ENCODE data around the gene GLG1. TPM values are rescaled to one million over a fixed set of nuclear protein-coding genes. Genes with fewer than 3 reads are reported as not detected.

Gene GLG1
- total RNA-seq, 1 experiment from 2014 or later = 61.4 TPM

GRCh38 chr16:74503412-74503811 is 103.5 kb downstream of the GLG1 start:
- DNase-seq = no peak
- Histone ChIP-seq H3K27me3 (ENCODE audit: control insufficient read depth, insufficient read depth, low read length) (no peaks in the 10 kb centered on the region), H3K36me3 (replicated peaks; ENCODE audit: control insufficient read depth, insufficient read depth, low read length) (peaks cover 2% of the 10 kb centered on the region; the same call in 1 of the 2 replicates), H3K4me3 (ENCODE audit: insufficient read depth, low read depth, low read length) (no peak overlapping the region)

DNA sequence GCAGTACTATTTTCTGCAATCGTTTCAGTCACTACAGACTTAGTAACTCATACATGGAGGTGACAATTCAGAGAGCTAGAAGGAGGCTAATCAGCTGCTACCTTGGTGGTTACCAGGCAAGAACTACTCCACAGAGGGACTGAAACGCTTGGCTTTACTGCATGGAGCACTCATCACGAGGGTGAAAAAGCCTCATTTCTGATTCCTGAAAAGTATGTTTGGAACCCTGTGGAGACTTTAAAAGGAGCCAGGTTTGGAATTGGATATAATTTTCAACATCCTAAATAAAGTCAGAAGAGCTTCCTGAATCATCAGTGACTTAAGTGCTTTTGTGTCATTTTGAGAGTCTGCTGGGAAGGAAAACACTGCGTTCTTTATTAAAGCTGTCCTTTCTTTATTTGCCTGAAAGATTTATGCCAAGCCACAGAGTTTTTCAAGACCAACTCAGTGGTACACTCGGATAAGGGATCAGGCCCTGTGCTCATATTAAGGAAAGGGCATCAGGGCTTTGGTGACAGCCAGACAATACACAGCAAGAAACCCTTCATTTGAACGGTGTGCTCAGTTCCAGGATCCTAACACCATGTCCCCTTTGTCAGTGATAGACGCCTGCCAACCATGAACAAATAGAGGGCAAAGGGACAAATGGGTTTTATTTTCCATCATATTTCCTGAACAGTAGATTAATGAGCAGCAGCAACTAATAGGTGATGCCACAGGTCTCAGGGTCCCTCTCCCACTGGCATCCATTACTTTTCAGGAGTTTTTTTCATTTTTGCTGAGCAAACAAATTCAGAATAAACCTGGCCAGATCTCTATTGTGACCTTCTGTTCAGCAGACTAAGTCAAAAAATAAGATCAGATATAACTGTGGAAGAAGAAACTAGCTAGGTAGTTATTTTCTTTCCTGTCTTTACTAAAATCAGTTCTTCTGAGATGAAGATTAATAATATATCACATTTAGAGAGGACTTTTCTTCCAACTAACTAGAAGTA is 105.1 kb downstream of the GLG1 start:
- H3K27me3 ChIP-seq (ENCODE audit: control insufficient read depth, insufficient read depth, low read length) = no peaks in the 10 kb centered on the region
- H3K36me3 ChIP-seq (replicated peaks; ENCODE audit: control insufficient read depth, insufficient read depth, low read length) = peaks cover 1% of the 10 kb centered on the region; the same call in 1 of the 2 replicates
- H3K4me3 ChIP-seq (ENCODE audit: insufficient read depth, low read depth, low read length) = no peak overlapping the region
- no peak for DNase-seq

DNA sequence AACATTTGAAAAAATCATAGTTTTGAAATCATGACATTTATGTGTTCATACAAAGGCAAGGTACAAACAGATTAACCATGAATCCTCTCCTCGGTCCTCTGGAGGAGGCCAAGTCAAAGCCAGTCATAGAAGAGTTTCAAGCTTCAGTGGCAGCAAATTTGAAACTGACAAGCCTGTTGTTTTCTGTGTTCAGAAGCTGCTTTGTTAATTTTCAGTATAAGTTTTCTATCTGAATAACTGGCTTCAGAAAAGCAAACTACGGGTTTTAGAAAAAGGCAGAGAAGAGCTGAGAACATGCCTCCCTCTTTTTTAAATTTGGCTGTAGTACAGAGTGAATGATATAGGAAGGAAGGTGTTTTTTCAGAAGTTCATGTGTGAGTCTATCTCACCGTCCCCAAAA is 106.0 kb downstream of the GLG1 start:
- DNase-seq = no peak
- no peak overlapping the region for H3K4me3 ChIP-seq (ENCODE audit: insufficient read depth, low read depth, low read length)
- H3K36me3 ChIP-seq (replicated peaks; ENCODE audit: control insufficient read depth, insufficient read depth, low read length) = no peaks in the 10 kb centered on the region; the same call in 1 of the 2 replicates

DNA sequence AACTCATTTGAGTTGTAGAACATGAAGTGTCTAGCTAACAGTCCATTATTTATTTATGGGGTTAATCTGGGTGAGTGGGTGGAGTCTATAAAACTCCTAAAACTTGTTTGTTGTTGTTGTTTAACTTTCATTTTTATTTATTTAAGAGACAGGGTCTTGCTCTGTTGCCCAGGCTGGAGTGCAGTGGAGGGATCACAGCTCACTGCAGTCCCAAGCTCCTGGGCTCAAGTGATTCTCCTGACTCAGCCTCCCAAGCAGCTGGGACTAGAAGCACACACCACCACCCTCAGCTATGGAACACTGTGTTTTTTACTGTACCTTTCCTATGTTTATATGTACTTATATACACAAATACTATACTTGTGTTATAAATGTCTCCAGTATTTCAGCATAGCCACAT is 107.8 kb downstream of the GLG1 start:
- no peak overlapping the region for H3K4me3 ChIP-seq (ENCODE audit: insufficient read depth, low read depth, low read length)
- H3K36me3 ChIP-seq (replicated peaks; ENCODE audit: control insufficient read depth, insufficient read depth, low read length) = peaks cover 1% of the 10 kb centered on the region
- no peak for DNase-seq
- no peaks in the 10 kb centered on the region for H3K27me3 ChIP-seq (ENCODE audit: control insufficient read depth, insufficient read depth, low read length)

More for the DNA sequence above, 106.0 kb downstream of the GLG1 start:
- H3K27me3 ChIP-seq (ENCODE audit: control insufficient read depth, insufficient read depth, low read length) = no peaks in the 10 kb centered on the region

DNA sequence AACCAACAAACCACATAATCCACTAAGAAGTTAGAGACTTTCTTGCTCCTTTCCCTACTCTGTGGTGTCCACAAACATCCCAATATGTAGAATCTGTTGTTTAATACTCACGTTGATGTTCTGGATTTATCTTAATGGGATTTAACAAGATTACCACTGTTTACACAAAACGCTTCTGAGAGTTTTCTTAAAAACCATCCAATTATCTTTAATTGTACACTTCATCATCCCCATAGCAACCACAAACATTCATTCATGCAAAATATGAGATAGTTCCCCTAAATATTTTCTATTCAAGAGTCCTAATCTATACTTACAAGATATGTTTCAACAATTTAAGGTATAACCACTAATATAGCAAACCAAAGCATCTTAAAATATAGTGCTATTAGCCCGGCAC is 109.2 kb downstream of the GLG1 start:
- Histone ChIP-seq H3K4me3 (ENCODE audit: insufficient read depth, low read depth, low read length) (no peak overlapping the region), H3K36me3 (replicated peaks; ENCODE audit: control insufficient read depth, insufficient read depth, low read length) (peaks cover 5% of the 10 kb centered on the region), H3K27me3 (ENCODE audit: control insufficient read depth, insufficient read depth, low read length) (no peaks in the 10 kb centered on the region)
- no peak for DNase-seq

GRCh38 chr16:74496054-74496453 is 110.9 kb downstream of the GLG1 start:
- DNase-seq = no peak
- Histone ChIP-seq H3K36me3 (replicated peaks; ENCODE audit: control insufficient read depth, insufficient read depth, low read length) (peaks cover 5% of the 10 kb centered on the region), H3K27me3 (ENCODE audit: control insufficient read depth, insufficient read depth, low read length) (no peaks in the 10 kb centered on the region), H3K4me3 (ENCODE audit: insufficient read depth, low read depth, low read length) (no peak overlapping the region)

GRCh38 chr16:74492976-74493375 is 113.9 kb downstream of the GLG1 start:
- DNase-seq = no peak
- Histone ChIP-seq H3K36me3 (replicated peaks; ENCODE audit: control insufficient read depth, insufficient read depth, low read length) (peaks cover 11% of the 10 kb centered on the region), H3K4me3 (ENCODE audit: insufficient read depth, low read depth, low read length) (no peak overlapping the region), H3K27me3 (ENCODE audit: control insufficient read depth, insufficient read depth, low read length) (no peaks in the 10 kb centered on the region)

DNA sequence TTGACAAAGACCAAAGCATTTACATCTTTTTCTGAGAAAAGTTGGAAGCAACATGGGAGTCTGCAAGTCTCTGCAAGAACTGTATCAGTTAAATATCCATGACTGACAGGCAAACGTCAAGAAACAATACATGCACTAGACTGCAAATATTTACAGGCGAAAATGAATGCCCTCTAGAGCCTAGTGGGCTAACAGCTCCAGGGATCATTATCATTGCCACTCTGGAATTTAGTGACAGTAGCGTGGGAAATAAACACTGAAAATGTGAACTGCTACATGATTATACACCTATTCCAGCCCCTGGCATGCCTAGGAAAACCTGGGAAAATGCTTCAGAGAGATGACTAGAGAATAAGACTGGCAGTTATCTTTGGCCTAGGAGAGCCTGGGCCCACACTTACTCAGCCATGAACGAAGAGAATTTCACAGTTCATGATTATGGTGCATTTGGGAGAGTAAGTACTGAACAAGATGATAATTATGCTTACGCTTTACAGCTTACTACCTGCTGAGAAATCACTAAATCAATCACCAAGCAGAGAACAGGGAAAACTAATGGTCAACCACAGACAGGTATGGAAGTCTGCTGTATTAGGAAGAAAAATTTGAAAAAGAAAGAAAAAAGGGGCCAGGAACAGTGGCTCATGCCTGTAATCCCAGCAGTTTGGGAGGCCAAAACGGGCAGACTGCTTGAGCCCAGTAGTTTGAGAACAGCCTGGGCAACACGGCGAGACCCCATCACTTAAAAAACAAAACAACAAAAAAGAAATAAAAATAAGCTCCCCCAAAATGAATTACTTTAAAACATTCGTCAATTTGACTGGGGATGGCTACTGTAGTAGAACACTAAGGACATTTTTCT is 119.0 kb downstream of the GLG1 start:
- no peaks in the 10 kb centered on the region for H3K27me3 ChIP-seq (ENCODE audit: control insufficient read depth, insufficient read depth, low read length)
- H3K4me3 ChIP-seq (ENCODE audit: insufficient read depth, low read depth, low read length) = no peak overlapping the region
- peaks cover 14% of the 10 kb centered on the region for H3K36me3 ChIP-seq (replicated peaks; ENCODE audit: control insufficient read depth, insufficient read depth, low read length)
- DNase-seq = no peak

DNA sequence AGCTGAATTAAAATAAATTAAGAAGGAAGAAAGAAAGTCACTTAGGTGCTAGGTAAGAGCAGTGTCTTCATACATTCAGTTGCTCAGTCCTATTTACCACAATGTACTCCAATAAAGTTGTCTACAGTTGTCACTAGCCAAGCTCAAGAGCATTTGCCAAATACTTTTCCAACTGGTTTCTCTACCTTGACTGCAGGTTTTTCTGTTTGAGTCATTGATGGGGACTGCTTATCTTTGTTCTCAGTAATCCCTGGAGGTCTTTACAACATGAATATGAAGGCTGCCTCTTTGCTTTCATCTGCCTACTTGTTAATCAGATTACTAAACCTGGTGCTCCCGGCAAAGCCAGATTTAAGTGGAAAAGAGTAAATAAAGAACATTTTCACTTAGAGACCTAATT is 121.0 kb downstream of the GLG1 start:
- no peak overlapping the region for H3K4me3 ChIP-seq (ENCODE audit: insufficient read depth, low read depth, low read length)
- H3K36me3 ChIP-seq (replicated peaks; ENCODE audit: control insufficient read depth, insufficient read depth, low read length) = peaks cover 14% of the 10 kb centered on the region
- no peaks in the 10 kb centered on the region for H3K27me3 ChIP-seq (ENCODE audit: control insufficient read depth, insufficient read depth, low read length)
- no peak for DNase-seq

DNA sequence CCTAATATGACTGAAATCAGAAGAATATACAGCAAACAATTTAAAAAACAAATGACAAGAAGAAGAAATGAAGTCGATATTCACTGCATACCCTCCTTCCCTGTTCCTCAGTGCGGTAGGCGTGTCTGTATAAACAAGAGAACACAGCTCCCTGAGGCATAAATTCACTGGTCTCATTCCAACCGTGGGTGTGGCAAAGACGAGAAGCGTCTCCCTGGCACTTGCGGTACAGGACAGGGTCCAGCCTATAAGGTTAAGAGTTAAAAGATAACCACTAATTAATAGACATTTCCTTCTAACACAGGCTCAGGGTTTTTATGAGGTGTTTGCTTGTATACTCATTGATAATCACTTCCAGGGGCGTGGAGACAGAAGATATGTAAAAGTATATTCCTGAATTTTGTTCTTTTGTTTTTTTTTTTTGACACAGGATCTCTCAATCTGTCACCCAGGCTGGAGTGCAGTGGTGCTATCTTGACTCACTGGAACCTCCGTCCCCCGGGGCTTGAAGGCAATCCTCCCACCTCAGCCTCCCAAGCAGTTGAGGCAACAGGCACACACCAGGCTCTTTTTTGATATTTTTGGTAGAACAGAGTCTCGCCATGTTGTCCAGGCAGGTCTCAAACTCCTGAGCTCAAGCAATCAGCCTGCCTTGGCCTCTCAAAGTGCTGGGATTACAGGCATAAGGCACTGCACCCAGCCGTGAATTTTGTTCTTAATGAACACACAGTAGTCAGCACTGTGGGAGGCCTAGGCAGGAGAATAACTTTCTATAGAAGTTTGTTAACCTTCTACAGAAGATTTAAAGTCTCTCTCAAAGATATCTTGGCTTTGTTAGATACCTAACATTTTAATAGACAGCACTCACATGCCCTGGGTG is 126.5 kb downstream of the GLG1 start:
- Histone ChIP-seq H3K36me3 (replicated peaks; ENCODE audit: control insufficient read depth, insufficient read depth, low read length) (peaks cover 16% of the 10 kb centered on the region), H3K4me3 (ENCODE audit: insufficient read depth, low read depth, low read length) (no peak overlapping the region), H3K27me3 (ENCODE audit: control insufficient read depth, insufficient read depth, low read length) (no peaks in the 10 kb centered on the region)
- no peak for DNase-seq

DNA sequence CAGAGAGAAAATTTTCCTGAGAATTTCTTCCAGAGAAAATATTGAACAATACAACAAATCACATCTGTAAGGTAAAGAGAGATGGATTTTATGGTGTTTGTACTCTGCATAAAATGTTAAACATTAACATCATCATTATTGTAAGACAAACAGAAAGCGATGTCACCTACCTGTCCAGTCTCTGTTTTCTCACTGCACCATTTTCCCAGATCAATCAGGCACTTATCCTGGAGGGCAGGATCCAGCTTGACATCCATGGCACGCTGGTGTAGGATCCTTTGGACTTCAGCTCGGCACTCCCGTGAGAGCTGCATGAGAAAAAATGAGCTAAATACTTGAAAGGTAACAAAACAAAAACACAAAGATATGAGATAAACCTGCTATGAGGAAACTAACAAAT is 129.7 kb downstream of the GLG1 start:
- DNase-seq = no peak
- Histone ChIP-seq H3K27me3 (ENCODE audit: control insufficient read depth, insufficient read depth, low read length) (no peaks in the 10 kb centered on the region), H3K4me3 (ENCODE audit: insufficient read depth, low read depth, low read length) (no peak overlapping the region), H3K36me3 (replicated peaks; ENCODE audit: control insufficient read depth, insufficient read depth, low read length) (peaks cover 19% of the 10 kb centered on the region)

GRCh38 chr16:74474416-74474815 is 132.5 kb downstream of the GLG1 start:
- peaks cover 25% of the 10 kb centered on the region for H3K36me3 ChIP-seq (replicated peaks; ENCODE audit: control insufficient read depth, insufficient read depth, low read length)
- DNase-seq = no peak
- no peaks in the 10 kb centered on the region for H3K27me3 ChIP-seq (ENCODE audit: control insufficient read depth, insufficient read depth, low read length)
- no peak overlapping the region for H3K4me3 ChIP-seq (ENCODE audit: insufficient read depth, low read depth, low read length)

GRCh38 chr16:74472540-74472939 is 134.4 kb downstream of the GLG1 start:
- Histone ChIP-seq H3K36me3 (replicated peaks; ENCODE audit: control insufficient read depth, insufficient read depth, low read length) (peaks cover 36% of the 10 kb centered on the region), H3K4me3 (ENCODE audit: insufficient read depth, low read depth, low read length) (no peak overlapping the region), H3K27me3 (ENCODE audit: control insufficient read depth, insufficient read depth, low read length) (no peaks in the 10 kb centered on the region)
- no peak for DNase-seq

- DNase-seq = no peak
- Histone ChIP-seq H3K4me3 (ENCODE audit: insufficient read depth, low read depth, low read length) (no peak overlapping the region), H3K27me3 (ENCODE audit: control insufficient read depth, insufficient read depth, low read length) (no peaks in the 10 kb centered on the region), H3K36me3 (replicated peaks; ENCODE audit: control insufficient read depth, insufficient read depth, low read length) (peaks cover 36% of the 10 kb centered on the region)
These were observed 134.9 kb downstream of the GLG1 start for GRCh38 chr16:74472010-74472409.
